Activated T-cell treated with anti-CD3 and anti-CD28 coated beads, Interleukin-2, amount 50 U/mL, for 48 hours (primary cell): ENCODE results near the gene TRPV6.

Experiments used
- DNase-seq, 2 experiments: peaks; one replicate each; pipeline ENCODE4 v3.0.0-alpha.2; 2020

TRPV6 gene

GRCh38 chr7:142882338-142882678 is 3.2 kb downstream of the TRPV6 start:
- no peak for DNase-seq

- no peak for DNase-seq
Observed at GRCh38 chr7:142881586-142882337, 3.8 kb downstream of the TRPV6 start.

- peak; percentile 62 to 63 for DNase-seq
Observed at GRCh38 chr7:142880876-142881505, 4.6 kb downstream of the TRPV6 start.

GRCh38 chr7:142879060-142879459 is 6.5 kb downstream of the TRPV6 start:
- no peak for DNase-seq

- DNase-seq = no peak
Observed at GRCh38 chr7:142878315-142878714, 7.2 kb downstream of the TRPV6 start.

GRCh38 chr7:142876991-142877910 is 8.3 kb downstream of the TRPV6 start:
- DNase-seq = no peak

- no peak for DNase-seq
Observed at GRCh38 chr7:142876236-142876960, 9.1 kb downstream of the TRPV6 start.

- DNase-seq = no peak
Observed at GRCh38 chr7:142875456-142875855, 10.1 kb downstream of the TRPV6 start.

- no peak for DNase-seq
Observed at GRCh38 chr7:142874837-142875236, 10.7 kb downstream of the TRPV6 start.

- DNase-seq = no peak
Observed at GRCh38 chr7:142874409-142874808, 11.1 kb downstream of the TRPV6 start.

- no peak for DNase-seq
Observed at GRCh38 chr7:142873871-142874270, 11.7 kb downstream of the TRPV6 start.

GRCh38 chr7:142873281-142873784 is 12.2 kb downstream of the TRPV6 start:
- peak; percentile 62 to 65 for DNase-seq

GRCh38 chr7:142872106-142872675 is 13.4 kb downstream of the TRPV6 start:
- DNase-seq = no peak

- DNase-seq = peak in 1 of 2 experiments; percentile 11
Observed at GRCh38 chr7:142871260-142872105, 14.1 kb downstream of the TRPV6 start.

- peak; percentile 9 to 14 for DNase-seq
Observed at GRCh38 chr7:142870566-142871259, 14.8 kb downstream of the TRPV6 start.

GRCh38 chr7:142870147-142870559 is 15.4 kb downstream of the TRPV6 start:
- peak; percentile 2 to 7 for DNase-seq

- no peak for DNase-seq
Observed at GRCh38 chr7:142869434-142869833, 16.1 kb downstream of the TRPV6 start.

- peak in 1 of 2 experiments; percentile 4 for DNase-seq
Observed at GRCh38 chr7:142868986-142869415, 16.5 kb downstream of the TRPV6 start.

- DNase-seq = peak in 1 of 2 experiments; percentile 1
Observed at GRCh38 chr7:142868188-142868985, 17.2 kb downstream of the TRPV6 start.
